ENCODE results near the gene RPL39.
"Not testable (repeated sequence)": the region's sequence is repeated elsewhere in the genome, so short reads cannot be mapped to it uniquely, and the experiment has no call there.

Gene RPL39

DNA sequence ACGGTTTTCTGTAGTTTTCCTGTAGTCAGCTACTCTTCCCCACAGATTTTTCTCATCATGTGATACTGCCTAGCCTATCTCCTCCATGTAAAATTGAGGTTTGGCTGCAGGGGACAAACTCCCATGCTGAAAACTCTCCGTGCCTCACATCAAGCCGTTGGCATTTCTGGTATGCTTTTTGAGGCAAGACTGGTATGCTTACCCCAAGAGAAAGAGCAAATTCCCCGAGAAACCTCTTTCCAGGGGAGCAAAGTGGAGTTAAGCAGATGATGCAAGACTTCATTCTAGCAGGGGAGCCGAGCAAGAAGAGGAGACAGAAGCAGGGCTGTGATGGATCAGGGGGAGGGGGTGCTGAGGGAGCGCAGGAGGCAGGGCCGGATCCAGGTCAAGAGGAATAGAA lies 28.2 kb downstream of the RPL39 start:
- DNase-seq (ENCODE audit: low spot score) (peak; percentile 65), FAIRE-seq (peak; percentile 75)

DNA sequence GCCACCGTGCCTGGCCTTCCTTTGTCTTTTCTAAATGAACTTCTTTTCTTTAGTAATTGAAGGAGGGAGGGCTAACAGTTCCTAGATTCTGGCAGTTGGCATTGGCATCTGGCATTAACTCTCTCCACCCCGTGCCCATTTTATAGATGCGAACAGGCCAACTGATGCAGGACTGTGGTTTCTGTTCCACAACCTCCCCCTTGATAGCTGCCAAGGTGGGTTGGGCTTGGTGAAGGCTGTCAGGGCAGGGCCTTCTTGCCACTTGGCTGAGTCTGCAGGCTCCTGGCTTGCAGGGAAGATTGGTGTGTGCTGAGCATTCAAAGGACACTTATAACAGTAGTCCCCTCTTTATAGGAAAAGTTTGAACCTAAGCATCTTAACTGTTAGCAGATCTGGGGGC lies 28.7 kb downstream of the RPL39 start:
- FAIRE-seq, result peak; percentile 27

DNA sequence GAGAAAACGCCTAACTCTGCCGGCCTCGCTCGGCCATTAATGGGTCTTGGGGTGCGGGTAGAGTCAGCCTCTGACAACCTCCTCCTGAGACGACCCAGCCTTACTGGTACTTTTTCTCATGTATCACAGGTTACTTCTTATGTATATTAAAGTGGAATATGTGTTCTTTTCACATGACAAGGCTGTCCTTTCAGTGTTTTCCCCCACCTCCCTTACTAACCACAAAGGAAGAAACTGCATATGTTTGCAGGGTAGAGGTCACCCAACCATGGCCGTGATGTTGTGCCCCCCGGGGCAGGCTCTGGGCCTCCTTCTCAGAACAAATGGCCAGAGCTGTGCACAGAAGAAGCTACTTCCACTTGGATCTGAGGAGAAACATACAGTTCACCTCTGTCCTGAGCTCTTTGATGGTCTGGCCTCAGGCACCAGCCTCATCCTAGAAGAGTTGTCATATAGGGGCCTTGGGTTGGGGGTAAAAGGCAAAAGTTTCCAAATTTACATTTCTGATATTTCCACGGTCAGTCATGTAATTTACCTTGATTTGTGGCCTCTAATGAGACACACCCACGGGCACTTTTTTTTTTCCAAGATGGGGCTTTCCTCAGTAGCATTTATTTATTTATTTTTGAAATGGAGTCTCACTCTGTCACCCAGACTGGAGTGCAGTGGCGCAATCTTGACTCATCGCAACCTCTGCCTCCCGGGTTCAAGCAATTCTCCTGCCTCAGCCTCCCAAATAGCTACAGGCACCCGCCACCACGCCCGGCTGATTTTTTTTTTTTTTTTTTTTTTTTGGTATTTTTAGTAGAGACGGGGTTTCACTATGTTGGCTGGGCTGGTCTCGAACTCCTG lies 31.2 kb downstream of the RPL39 start:
- FAIRE-seq (no peak), DNase-seq (ENCODE audit: low spot score) (no peak)

More for the DNA sequence above, 28.7 kb downstream of the RPL39 start:
- DNase-seq (ENCODE audit: low spot score), result peak; percentile 49

DNA sequence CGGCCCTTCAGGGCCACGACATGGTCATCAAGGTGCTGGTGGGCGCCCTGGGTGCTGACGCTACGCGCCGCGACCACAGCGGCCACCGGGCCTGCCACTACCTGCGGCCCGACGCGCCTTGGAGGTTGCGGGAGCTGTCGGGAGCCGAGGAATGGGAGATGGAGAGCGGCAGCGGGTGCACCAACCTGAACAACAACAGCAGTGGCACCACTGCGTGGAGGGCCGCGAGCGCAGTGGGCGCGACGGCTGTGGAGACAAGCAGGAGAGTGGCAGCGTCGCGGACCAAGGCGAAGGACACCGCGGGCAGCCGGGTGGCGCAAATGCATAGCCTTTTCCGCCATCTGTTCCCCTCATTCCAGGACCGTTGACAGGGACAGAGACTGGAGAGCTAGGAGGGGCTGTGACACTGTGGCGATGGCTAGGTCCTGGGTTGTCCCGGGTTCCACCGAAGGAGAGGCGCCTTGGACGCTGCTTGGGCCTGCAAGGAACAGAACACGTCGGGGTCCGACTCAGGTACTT lies 32.1 kb downstream of the RPL39 start:
- FAIRE-seq, result no peak
- no peak for DNase-seq (ENCODE audit: low spot score)

GRCh38 chrX:119758731-119759247 lies 32.6 kb downstream of the RPL39 start:
- DNase-seq (ENCODE audit: low spot score) (no peak), FAIRE-seq (no peak)

GRCh38 chrX:119757979-119758730 lies 33.3 kb downstream of the RPL39 start, which contains the start of gene SOWAHD:
Gene SOWAHD (plus strand): TSS chrX:119758588. CDS start chrX:119758668, 80 bp downstream.
- FAIRE-seq, result no peak
- DNase-seq (ENCODE audit: low spot score), result no peak

- DNase-seq (ENCODE audit: low spot score) (no peak), FAIRE-seq (no peak)
These were observed 33.8 kb downstream of the RPL39 start for GRCh38 chrX:119757646-119757978.

DNA sequence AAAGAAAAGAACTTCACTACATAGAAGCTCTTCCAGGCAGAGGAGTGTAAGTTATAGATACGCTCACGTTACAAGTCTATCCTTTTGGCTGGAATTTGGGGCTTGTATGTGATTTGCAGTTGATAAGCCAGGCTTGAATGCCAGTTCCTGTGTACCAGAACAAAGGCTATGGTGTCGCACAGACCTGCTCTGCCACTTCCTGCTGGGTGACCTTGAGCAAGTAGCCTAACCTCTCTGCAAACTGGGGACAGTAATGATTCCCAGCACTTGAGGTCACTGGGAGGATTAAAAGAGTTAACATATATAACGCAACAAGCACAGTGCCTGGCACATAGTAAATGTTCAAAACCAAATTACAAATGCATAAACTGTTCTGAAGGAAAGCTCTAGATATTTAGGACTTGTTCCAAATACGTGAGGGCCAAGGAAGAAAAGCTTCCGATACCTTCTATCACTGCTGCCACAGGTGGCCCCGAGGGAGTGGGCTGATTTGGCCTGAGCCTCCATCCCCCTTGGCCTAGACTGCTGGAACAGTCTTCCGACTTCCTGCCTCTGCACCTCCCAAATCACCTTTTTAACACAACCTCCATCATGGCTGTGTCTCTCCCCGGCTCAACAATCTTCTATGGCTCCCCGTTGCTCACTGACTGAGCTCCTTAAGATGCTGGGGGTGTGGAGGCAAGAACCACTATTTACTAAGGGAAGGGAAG lies 34.3 kb downstream of the RPL39 start:
- FAIRE-seq (no peak), DNase-seq (ENCODE audit: low spot score) (no peak)

DNA sequence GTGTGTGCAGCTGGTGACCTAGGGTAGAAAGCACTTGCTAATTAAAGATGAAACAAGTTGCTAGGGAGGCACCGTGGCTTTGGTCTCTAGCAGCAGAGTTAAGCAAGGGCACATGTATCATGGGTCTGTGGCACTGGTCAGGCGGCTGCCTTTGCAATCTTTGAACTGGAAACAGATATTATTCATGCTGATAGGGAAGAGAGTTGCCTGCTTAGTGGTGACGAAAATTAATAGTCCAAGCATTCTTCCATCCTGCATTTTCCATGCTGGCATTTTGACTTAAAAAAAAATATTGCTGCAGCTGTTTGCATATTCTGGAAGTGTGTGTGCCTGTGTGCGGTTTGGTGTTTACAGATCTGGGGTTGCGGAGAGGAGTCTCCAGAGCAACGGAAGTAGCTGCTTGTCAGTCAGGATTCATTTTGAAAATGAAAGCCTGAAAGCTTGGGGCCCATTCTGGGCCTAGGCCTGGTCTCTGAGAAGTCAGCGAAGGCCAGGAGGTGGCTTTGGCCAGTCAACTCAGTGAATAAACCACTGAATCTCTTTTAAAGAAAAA lies 35.4 kb downstream of the RPL39 start:
- no peak for DNase-seq (ENCODE audit: low spot score)
- no peak for FAIRE-seq

- FAIRE-seq (peak; percentile 74), DNase-seq (ENCODE audit: low spot score) (peak; percentile 36)
These were observed 37.7 kb downstream of the RPL39 start for GRCh38 chrX:119753639-119754257.

DNA sequence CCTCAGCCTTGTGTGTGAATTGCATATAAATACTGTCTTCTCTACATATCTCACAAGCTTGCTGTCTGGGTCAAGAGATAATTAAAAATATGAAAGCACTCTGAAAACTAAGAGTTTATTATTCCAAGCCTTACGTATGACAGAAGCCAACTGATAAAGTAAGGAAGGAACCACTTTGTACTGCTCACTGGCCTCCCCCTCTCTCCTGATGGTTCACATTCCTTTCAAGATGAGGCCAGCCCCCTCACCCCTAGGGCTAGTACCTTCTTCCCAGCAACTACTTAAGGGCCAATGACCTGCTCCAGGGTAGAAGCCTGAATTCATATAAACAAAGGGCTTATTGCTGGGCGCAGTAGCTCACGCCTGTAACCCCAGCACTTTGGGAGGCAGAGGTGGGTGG lies 38.4 kb downstream of the RPL39 start:
- FAIRE-seq (no peak), DNase-seq (ENCODE audit: low spot score) (no peak)

- FAIRE-seq, result not testable (repeated sequence)
These were observed 40.7 kb downstream of the RPL39 start for GRCh38 chrX:119750751-119751150.

GRCh38 chrX:119750131-119750530 lies 41.3 kb downstream of the RPL39 start:
- DNase-seq (ENCODE audit: low spot score), result not testable (repeated sequence)

More at GRCh38 chrX:119750751-119751150, 40.7 kb downstream of the RPL39 start:
- DNase-seq (ENCODE audit: low spot score), result not testable (repeated sequence)

DNA sequence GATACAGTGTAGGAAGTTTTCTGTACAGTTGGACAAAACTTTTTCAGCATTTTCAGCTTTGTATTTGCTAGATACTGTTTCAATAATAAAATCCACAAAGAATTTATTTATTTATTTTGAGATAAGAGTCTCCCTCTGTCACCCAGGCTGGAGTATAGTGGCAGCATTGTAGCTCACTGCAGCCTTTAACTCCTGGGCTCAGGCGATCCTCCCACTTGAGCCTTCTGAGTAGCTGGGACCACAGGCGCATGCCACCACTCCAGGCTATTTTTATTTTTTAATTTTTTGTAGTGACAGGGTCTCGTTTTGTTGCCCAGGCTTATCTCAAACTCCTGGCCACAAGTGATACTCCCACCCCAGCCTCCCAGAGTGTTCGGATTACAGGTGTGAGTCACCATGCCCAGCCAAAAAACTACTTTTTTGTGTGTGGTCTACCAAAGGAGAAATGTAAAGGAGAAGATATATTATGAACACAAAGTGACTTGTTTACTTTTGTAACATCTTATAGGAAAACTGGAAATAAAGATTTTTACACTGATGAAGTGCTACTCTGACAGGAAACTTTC lies 46.1 kb downstream of the RPL39 start:
- FAIRE-seq, result no peak

More at GRCh38 chrX:119750131-119750530, 41.3 kb downstream of the RPL39 start:
- FAIRE-seq, result not testable (repeated sequence)

DNA sequence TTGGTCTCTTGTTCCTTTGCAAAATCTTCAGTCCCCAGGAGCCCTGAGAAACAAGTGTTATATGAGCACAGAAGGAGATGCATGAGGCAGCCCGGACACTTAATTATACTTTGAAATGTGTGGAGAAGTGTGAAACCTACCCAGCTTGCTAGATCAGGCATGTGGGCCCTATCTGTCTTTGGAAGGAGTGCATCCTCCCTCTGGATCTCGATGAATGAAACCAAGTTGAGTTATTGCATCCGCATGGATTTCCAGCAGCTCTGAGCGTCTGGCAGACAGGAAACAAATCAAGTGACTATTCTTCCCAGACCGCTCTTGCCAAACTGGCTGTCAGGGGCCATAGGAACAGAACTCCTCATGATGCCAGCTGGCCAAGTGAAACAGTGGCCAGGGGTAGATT lies 52.7 kb downstream of the RPL39 start:
- DNase-seq (ENCODE audit: low spot score), result no peak
- no peak for FAIRE-seq

More for the DNA sequence above, 46.1 kb downstream of the RPL39 start:
- DNase-seq (ENCODE audit: low spot score), result no peak
